ENCODE measurements around the gene VWA5A.

The VWA5A gene, protein sequence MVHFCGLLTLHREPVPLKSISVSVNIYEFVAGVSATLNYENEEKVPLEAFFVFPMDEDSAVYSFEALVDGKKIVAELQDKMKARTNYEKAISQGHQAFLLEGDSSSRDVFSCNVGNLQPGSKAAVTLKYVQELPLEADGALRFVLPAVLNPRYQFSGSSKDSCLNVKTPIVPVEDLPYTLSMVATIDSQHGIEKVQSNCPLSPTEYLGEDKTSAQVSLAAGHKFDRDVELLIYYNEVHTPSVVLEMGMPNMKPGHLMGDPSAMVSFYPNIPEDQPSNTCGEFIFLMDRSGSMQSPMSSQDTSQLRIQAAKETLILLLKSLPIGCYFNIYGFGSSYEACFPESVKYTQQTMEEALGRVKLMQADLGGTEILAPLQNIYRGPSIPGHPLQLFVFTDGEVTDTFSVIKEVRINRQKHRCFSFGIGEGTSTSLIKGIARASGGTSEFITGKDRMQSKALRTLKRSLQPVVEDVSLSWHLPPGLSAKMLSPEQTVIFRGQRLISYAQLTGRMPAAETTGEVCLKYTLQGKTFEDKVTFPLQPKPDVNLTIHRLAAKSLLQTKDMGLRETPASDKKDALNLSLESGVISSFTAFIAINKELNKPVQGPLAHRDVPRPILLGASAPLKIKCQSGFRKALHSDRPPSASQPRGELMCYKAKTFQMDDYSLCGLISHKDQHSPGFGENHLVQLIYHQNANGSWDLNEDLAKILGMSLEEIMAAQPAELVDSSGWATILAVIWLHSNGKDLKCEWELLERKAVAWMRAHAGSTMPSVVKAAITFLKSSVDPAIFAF

DNA sequence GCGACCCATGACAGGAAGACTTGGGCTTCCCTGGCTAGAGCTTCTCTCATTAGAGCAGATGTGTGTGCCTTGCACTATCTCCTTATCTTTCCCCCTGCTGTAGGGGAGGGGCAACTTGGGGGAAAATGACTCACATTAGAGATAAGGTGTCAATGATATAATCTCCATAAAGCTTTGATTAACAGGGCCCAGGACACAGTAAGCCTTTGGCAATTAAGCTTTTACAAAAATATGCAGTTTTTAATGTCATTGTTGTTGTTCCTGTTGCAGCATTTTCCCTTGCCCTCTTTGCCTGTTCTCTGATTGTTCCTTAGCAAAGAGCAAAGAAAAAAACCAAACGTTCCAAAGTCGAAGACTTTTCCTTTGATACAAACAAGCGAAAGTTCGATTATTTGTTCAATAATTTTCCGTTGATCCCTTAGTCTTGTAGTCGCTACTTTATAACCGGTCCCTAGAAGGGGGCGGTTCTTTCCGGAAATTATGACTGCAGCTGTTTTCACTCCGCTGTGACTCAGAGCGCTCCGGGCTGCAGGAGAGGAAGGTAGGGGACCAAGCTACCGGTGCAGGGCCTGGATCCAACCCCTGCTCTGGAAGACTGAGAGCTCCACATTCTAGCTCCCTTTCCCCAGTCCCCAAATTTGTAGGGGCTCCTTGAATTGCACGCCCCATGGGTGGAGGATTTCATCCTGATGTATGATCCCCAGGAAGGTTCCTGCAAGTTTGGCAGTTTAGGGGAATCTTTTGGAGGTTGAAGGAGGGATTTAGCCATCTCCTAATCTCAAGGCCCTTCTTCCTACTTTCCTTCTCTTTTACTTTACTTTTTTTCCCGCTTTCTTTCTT, at the start of gene VWA5A:
VWA5A (plus strand) TSS at position 509 of the 840 bp plus-strand sequence. CDS start 2,062 bp downstream, outside the sequence.
- peak; percentile 82 for DNase-seq

DNA sequence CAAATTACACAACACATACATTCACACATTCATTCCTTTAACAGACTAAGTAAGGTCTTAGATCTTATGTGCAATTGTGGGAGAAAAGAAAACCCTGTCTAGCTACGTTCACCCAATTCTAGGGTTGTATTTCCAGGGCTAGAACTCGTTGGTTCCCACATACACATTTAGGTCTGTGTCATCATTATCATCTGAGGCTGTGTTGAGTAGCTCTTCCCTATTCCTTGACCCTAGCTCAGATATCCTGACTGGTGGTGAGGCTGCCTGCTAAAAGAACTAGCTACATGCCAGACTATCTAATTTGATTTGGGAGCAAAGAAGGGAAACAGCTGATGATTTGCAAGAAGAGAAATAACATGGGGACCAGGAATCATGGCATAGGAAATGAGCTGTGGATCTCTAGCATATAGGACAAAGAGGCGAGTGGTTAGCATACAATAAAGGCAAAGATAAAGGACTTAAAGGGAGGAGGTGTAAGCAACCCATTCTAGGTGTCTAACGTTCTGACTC, 46.6 kb upstream of the VWA5A start:
- no peak for DNase-seq

DNA sequence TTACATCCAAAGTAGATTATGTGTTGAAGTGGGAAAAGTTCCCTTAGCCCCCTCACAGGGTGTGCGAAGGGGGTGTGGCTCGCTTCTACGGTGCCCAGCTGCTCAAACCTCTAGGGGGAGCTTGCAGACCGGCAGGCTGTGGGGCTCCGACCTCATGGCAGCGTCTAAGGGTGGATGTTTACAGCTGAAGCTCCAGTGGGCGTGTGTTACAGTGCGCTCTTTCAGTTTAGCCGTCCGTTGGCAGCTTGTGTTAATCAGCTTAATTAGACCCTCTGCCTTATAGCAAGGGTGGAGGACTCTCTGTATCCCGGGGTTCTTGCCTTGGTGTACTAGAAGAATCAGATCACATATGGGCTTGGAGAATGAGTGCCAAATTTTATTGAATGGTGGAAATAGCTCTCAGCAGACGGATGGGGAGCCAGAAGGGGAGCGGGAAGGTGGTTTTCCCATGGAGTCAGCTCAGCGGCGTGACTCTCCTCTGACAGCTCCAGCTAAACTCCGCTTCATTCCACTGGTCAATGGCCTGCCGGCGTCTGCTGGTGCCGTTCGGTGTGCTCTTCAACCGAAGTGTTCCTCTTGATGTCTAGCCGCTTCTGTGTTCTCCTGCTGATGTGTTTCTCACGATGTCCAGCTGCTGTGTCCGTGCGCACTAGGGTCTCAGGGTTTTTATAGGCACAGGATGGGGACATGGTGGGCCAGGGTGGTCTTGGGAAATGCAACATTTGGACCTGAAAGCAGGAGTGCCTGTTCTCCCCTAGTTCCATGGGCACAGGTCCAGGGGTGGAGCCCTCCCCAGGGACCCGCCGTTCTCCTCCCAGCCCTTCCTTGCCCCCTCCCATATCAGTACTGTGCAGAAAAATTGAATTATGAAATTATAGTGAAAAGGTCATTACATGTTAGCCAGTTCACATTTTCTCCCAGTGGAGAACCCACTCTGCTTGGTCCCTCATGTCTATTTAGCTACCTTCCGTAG, 45.5 kb upstream of the VWA5A start:
- DNase-seq = peak; percentile 57

DNA sequence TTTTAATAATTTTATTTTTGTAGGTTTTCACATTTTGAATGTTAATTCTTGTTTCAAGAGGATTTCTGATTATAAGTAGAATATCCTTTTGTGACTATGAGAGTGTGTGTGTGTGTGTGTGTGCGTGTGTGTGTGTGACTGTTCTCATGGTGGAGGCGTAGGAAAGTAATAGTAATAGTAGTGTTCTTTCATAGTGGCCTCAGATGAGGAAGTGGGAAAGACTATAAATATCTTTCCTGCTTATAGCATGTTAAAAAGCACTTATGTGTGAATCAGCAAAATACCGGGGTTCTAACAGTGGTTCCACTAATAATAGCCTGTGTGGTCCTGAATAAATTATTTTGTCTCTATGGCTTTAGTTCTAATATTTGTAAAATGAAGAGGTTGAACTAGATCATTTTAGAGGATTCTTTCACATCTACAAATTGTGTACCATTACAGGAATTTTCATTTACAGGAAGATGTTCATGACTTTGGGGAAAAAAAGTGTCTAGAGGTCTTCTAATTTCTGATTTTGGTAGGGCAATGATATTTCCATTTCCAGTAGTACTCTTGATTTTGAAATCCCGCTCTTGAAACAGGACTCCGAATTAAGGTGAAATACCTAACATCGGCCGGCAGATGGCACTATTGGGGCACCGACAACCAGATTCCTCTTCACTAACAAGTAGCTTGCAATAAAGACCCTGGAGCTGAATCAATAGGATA, 44.2 kb upstream of the VWA5A start:
- DNase-seq = peak; percentile 77

DNA sequence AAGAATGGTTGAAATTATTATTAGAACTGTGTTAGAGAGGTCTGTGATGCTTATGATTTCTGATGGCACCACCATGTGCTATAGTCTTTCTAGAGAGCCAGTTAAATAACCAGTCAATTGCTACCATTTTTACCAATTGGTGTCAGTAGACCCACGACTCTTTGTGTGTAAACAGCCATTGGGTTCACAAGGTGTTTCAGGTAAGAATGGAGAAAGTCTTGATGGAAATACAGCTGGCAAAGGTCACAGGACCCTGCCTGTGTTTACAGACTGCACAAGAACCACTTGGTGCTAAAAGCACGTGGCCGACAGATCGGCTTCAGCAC, 43.7 kb upstream of the VWA5A start:
- DNase-seq = no peak

DNA sequence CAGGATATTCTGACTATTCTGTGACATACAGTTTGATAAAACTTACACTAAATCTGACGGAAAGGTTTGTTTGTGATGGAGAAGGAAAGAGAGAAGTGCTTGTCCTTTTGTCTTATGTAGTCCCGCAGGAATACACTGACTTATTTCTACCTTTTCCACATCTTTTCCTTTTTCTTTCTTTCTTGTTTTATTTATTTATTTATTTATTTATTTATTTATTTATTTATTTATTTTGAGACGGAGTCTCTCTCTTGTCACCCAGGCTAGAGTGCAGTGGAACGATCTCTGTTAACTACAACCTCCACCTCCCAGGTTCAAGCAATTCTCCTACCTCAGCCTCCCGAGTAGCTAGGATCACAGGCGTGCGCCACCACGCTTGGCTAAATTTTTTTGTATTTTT, 43.1 kb upstream of the VWA5A start:
- DNase-seq = no peak

DNA sequence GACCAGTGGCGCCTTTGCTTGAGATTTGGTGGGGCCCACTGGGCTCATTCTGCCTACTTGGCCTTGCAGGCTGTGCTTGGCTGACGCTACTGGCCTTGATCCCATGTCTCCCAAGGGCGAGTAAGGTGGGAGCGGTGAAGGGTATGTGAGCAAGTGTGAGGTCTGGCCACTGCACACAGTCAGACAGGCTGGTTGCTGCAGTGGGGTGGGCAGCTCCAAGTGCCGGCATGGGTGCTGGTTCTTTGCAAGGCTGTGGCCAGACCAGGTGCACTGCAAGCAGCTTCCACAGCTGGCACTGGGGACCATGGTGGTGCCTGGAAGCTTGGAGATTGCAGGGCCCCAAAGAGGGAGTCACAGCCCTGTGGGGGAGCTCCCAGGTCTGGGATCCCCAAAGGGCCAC, 40.7 kb upstream of the VWA5A start:
- no peak for DNase-seq

DNA sequence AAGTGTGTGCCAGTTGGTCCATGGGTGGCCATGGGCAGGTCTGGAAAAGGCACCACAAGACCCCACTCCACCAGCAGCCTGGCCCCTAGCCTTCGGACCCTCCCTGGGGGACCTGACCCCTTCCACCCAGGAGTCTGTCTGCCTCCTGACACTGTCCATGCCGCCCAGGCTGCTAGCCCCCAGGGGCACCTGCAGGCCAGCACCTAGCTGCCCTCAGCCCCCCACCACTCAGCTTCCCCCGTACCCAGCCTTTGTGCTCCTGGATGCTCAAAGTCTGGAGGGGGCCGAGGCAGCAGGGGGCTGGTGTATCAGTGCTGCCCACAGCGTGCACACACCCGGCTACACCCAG, 39.8 kb upstream of the VWA5A start:
- DNase-seq = no peak

DNA sequence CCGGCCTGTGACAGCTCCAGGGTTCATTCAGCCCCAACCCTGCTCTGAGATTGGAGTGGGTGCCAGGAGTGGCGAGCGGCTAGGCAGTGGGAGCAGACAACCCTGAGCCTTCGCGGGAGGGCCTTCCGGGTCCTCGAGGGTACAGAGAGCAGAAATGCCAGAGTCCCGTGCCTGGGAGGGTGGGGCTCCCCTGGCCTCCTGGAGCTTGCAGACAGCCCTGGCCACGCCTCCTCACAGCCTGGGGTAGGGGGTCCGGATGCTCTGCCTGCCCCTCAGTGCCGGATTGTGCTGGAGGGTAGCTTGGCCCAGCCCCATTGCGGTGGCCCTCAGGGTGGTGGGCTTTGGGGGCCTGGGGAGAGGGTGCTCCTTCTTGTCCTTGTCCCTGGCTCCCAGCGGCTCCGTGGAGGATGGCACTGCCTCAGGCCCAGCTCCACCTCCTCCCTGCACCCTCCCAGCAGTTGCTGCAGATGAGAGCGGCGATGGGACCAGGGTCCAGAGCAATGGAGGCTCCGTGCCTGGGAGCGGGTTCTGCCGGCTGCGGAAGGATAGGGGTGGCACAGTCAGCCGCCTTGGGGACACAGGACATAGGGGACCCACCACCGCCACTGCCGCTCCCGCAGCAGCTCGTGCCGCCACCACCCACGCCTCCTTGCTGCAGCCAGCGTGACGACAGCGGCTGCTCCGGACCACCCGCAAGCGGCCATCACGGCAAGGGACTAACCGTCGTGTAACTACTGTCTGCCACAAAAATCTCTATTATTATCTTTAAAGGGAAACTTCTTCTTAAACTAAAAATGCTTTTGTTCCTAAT, 39.2 kb upstream of the VWA5A start:
- peak; percentile 33 for DNase-seq

DNA sequence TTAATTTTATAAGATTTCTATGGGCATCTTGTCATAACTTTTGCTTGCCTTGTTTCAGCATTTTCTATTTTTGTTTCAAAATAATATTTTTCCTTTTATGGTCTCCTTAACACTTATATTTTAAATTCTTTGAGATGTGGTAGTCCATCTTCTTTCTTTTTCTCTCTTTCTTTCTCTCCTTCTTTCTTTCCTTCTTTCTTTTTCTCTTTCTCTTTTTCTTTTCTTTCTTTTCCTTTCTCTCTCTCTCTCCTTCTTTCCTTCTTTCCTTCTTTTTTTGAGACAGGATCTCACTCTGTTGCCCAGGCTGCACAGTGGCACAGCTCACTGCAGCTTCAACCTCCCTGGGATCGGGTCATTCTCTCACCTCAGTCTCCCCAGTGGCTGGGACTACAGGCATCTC, 38.0 kb upstream of the VWA5A start:
- no peak for DNase-seq

DNA sequence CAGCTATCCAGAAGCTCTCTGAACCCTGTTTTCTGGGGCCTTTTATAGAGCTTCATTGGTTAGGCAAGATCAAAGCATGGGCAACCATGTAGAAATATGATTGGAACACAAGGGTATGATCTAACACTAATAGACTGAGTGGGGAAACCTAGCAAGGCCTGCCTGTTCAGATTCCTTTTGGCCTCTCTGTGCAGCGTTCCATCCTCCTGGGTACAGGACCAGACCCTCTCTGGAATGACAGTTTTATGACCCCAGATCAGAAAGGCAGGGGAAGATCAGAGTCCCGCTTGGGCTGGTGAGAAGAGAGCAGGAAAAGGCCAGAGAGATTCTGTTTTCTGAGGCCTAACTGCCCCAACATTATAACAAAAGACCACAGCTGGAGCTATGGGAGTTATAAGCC, 36.7 kb upstream of the VWA5A start:
- no peak for DNase-seq

DNA sequence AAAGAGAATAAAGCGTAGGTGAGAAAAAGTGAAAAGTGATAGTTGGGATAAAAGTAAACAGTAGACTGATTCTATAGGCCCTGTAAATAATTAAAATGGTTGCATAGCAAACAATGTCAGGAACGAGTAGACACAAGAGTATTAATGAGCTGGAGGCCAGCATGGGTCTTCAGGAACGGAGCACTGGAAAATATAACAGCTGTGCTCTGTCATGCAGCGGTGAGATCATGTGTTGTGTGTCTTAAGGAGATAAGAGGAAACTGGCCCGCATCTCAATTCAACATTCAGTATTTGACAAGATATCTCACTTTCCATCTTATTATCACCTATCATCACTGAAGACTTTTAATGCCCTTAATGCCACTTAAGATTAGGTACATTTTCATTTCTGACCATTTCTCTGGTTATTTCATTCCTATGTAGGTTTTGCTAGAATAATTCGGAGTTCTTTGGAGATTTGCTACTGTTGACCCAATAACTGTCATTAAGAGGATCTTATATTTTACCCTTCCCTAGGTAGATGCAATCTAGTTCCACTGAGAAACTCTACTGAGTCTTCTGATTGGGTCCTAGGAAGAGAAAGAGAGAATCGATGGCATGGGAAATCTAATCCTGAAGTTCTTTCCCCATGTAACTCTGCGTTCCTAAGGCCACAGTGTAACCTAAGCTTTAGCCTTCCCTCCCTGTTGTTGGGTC, 35.5 kb upstream of the VWA5A start:
- no peak for DNase-seq

DNA sequence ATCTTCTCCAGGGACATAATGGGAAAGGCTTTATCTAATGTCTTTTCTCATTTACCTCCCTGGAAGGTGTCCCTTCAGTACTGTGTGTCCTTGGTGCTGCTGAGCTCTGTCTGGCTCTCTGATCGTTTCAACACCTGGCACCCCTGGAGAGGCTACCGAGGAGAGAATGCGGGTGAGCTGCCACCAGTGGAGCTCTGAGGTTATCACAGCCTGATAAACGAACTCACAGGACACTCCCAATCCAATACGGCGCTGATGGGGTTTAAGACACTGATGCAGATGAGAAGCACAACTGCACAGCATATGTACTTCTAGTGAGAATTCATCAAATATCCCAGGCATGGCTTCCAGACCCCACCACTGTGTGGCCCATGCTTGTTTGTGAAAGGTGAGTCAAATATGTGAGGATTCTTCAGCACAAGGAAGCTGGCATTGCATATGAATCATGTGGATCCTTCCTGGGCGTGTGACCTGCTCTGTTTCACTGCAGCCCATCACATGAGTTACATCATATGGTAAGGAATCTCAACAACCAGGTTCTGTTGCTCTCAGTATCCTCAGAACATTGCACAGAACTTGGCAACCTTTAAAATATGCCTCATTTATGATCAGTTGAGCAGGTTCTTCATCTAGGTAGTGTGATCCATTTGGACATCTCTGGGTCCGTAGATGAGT, 34.8 kb upstream of the VWA5A start:
- DNase-seq = no peak

DNA sequence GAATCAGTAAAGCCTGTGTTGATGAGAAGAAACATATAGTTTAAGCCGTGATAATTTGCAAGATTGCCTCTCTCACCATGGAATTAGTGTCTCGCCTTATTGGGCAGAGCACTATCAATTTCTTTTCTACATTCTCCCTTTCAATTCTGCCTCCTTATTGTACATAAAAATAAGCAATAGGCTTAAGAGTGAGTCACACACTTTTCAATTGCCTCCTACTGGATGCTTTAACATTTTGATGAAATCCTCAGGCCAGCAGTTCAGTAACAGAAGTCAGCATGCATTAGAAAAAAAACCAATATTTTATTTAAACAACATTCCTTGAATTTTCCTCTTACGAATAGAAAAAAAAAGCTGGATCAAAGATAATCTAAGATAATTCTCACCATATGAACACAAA, 33.8 kb upstream of the VWA5A start:
- no peak for DNase-seq

DNA sequence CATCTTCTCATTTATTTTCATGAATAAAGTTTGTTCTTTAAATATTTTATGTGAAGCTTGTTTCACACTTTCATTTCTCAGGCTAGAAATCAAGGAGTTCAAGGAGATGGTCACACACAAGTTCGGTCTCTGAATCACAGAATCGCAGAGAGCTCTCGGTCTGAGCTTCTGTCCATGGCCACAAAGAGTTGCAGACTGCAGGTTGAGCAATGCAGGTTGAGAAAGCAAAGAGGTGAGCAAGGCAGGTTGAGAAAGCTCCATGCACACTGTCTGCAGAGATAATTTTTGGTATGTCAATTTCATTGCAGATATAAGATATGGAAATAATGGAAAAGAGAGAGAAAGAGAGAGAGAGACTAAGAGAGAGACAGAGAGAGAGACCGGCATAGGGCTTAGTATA, 32.9 kb upstream of the VWA5A start:
- no peak for DNase-seq

DNA sequence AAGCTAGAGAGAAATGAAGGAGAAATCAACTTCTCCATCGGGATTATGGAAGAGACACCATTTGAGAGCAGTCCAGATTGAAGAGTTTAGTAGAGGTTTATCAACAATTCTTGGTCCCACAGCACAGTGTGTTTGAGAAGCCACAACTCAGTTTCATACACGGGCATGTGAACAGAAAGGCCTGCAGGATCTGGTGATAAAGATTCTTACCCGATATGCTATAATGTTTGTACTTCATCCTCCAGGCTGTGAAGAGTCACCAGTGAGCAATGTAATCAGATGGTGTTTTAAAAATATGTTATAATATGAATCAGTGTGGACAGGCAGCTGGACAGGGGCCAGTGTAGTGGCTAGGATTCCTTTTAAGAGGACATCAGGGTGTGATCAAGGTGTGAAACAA, 29.7 kb upstream of the VWA5A start:
- DNase-seq = no peak

DNA sequence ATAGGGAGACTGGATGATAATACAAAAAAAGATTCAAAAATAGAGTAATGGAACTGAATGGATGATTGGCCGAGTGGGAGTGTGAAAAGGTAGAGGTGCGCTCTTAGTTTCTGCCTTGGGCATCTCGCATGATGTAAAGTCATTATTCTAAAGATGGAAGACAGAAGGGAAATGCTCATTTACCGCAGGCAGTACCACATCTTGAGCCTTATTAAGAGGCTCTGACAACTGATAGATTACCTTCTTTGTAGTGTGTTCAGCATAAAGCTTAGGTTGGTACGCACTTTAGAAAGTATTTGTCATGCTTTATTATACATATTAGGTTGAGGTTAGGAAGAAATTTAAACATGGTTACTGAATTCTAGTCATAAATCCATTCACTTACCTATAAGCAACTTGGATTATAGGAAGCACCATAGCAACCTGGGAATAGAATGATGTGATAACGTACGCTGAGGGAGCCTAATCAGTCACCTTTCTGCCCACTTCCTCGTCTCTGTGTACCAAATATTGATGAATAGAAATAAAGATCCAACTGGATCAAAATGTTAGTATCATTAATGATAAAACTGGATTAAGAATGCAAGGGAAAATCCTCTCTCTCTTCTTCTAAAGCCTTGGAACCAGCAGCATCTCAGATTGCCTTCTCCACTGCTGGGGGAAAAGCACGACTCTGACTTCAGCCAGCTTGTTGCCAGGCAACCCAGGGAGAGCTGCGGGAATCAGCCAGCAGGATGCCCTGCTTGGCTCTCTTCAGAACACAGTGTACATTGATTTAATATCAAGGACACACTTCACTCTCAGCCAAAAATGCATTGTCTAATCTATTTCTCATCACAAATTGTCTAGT, 29.0 kb upstream of the VWA5A start:
- no peak for DNase-seq

DNA sequence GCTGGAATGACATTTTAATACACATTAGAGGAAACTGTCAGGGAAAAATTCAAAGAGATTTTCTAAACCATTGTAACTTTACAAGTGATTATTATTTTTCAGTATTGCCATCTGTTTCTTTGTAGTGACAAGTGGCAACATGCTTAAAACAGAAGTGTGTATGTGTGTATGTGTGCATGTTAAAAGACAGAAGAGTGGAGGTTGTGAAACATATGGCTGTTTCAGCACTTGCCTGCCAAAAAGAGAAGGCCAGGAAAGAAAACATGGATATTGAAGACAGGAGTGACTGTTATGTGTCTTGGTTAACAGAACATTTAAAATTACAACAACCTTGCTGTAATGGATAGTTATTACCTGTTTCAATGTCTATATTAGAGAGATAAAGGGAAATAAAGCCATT, 24.3 kb upstream of the VWA5A start:
- no peak for DNase-seq
